Right lobe of liver (tissue), 4 donors: ENCODE measurements around the gene P2RX3.

Experiments
- POLR2A ChIP-seq: fragments of 450-650 bp; IDR thresholded peaks from one replicate; pipeline ENCODE4 v1.6.1; 2017; ENCODE audit warnings: antibody characterized with exemption, mild to moderate bottlenecking
- TF ChIP-seq, protein P1 (sequence below), 4 donors: fragments of 200-600 bp in 3 of 4; fragments of 450-650 bp in 1 of 4; IDR thresholded peaks; one replicate each; pipeline versions ENCODE4 v1.5.1 to v1.8.0; 2016 to 2022; ENCODE audit warnings: antibody characterized with exemption in 4 of 4, mild to moderate bottlenecking in 2 of 4
- donor health status: DM: no; HTN: no; CAD: no.
- donor health status: DM: no; HTN: no; CAD: no.
- donor health status: DM: no; HTN: yes; CAD: no.

DNA sequence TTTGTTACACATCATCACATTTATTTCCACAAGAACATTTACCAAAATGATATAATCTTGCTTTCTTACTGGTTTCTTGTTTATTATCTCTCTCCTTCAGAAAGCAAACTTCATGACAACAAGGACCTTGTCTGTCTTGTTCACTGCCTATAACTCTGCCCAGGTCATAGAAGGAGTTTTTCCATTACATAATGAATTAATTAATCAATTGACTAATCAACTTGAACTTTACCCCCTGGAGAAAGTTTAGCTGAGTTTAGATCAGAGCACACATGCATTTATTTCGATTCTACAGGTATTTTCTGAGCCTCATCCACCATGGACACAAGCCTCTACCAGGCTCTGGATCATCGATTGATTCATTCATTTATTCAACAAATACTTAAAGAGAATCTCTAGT is 58.6 kb downstream of the P2RX3 start:
- no peak for TF ChIP-seq POLR2A
- TF ChIP-seq, protein P1, sequence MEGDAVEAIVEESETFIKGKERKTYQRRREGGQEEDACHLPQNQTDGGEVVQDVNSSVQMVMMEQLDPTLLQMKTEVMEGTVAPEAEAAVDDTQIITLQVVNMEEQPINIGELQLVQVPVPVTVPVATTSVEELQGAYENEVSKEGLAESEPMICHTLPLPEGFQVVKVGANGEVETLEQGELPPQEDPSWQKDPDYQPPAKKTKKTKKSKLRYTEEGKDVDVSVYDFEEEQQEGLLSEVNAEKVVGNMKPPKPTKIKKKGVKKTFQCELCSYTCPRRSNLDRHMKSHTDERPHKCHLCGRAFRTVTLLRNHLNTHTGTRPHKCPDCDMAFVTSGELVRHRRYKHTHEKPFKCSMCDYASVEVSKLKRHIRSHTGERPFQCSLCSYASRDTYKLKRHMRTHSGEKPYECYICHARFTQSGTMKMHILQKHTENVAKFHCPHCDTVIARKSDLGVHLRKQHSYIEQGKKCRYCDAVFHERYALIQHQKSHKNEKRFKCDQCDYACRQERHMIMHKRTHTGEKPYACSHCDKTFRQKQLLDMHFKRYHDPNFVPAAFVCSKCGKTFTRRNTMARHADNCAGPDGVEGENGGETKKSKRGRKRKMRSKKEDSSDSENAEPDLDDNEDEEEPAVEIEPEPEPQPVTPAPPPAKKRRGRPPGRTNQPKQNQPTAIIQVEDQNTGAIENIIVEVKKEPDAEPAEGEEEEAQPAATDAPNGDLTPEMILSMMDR (IDR thresholded peaks at IDR 0.05) = no peak
